ENCODE results near the gene TTLL5.

DNA sequence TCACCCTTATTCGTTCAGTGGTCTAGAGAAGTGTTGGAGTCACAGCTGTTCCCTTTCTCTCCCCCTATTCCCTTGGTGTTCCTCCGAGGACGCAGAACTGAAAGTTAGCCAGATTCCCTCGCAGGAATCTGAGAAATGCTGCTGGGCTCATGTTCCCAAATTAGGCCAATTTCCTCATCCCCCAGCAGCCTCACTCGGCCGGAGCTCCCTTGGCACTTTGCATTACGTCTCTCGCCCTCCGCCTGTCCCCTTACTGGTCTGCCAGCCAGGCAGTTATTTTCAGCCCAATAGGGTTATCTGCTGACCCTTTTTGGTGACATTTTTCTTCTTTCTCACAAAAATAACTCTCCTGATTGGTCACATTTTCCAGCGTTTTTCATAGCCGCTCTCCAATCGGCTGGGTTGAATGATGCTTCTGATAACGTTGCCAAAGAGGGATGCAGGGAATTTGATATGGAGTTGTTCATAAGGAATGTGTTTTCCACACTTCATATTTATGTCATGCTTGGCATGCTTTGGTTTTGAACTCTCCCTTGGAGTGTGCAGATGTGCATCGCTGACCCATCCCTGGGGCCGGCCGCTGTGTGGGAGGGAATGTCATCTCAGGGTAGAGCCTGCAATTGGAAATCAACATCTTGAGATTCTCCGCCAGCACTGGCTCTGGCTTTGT, 334.5 kb downstream of the TTLL5 start:
- no peak for TF ChIP-seq IRF2 (CRISPR knock-in tag; IDR thresholded peaks at IDR 0.05)
- TF ChIP-seq GTF2A2 (tag; IDR thresholded peaks at IDR 0.05): no peak
- no peak for TF ChIP-seq MXI1 (IDR thresholded peaks at IDR 0.05; ENCODE audit: low read depth, low read length)
- TF ChIP-seq TAF1 (IDR thresholded peaks at IDR 0.05; ENCODE audit: control insufficient read depth, extremely low read depth, insufficient read depth, low read length, severe bottlenecking): no peak
- no peak for TF ChIP-seq ZNF121 (CRISPR knock-in tag; conservative IDR thresholded peaks at IDR 0.05)
- TF ChIP-seq, protein P1, sequence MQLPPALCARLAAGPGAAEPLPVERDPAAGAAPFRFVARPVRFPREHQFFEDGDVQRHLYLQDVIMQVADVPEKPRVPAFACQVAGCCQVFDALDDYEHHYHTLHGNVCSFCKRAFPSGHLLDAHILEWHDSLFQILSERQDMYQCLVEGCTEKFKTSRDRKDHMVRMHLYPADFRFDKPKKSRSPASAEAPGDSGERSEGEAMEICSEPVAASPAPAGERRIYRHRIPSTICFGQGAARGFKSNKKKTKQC (CRISPR knock-in tag; IDR thresholded peaks at IDR 0.05): no peak
- no peak for TF ChIP-seq TOE1 (IDR thresholded peaks at IDR 0.05; ENCODE audit: borderline replicate concordance)
- TF ChIP-seq TOE1 (CRISPR knock-in tag; IDR thresholded peaks at IDR 0.05; ENCODE audit: borderline replicate concordance, low read depth): no peak
- TF ChIP-seq, protein P2, sequence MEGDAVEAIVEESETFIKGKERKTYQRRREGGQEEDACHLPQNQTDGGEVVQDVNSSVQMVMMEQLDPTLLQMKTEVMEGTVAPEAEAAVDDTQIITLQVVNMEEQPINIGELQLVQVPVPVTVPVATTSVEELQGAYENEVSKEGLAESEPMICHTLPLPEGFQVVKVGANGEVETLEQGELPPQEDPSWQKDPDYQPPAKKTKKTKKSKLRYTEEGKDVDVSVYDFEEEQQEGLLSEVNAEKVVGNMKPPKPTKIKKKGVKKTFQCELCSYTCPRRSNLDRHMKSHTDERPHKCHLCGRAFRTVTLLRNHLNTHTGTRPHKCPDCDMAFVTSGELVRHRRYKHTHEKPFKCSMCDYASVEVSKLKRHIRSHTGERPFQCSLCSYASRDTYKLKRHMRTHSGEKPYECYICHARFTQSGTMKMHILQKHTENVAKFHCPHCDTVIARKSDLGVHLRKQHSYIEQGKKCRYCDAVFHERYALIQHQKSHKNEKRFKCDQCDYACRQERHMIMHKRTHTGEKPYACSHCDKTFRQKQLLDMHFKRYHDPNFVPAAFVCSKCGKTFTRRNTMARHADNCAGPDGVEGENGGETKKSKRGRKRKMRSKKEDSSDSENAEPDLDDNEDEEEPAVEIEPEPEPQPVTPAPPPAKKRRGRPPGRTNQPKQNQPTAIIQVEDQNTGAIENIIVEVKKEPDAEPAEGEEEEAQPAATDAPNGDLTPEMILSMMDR (IDR thresholded peaks at IDR 0.05 in 2 of 3, conservative IDR thresholded peaks at IDR 0.05 in 1 of 3; ENCODE audit: insufficient read depth in 2 of 3, low read depth in 1 of 3, low read length in 3 of 3): no peak
- TF ChIP-seq, protein P3, sequence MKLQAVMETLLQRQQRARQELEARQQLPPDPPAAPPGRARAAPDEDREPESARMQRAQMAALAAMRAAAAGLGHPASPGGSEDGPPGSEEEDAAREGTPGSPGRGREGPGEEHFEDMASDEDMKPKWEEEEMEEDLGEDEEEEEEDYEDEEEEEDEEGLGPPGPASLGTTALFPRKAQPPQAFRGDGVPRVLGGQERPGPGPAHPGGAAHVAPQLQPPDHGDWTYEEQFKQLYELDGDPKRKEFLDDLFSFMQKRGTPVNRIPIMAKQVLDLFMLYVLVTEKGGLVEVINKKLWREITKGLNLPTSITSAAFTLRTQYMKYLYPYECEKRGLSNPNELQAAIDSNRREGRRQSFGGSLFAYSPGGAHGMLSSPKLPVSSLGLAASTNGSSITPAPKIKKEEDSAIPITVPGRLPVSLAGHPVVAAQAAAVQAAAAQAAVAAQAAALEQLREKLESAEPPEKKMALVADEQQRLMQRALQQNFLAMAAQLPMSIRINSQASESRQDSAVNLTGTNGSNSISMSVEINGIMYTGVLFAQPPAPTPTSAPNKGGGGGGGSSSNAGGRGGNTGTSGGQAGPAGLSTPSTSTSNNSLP (IDR thresholded peaks at IDR 0.05; ENCODE audit: borderline replicate concordance, low read depth, low read length): no peak
- TF ChIP-seq, protein P4, sequence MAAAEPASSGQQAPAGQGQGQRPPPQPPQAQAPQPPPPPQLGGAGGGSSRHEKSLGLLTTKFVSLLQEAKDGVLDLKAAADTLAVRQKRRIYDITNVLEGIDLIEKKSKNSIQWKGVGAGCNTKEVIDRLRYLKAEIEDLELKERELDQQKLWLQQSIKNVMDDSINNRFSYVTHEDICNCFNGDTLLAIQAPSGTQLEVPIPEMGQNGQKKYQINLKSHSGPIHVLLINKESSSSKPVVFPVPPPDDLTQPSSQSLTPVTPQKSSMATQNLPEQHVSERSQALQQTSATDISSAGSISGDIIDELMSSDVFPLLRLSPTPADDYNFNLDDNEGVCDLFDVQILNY (CRISPR knock-in tag; IDR thresholded peaks at IDR 0.05): no peak
- no peak for TF ChIP-seq PML (IDR thresholded peaks at IDR 0.05; ENCODE audit: low read length)
- TF ChIP-seq GTF2F1 (IDR thresholded peaks at IDR 0.05; ENCODE audit: low read depth, low read length): no peak
- TF ChIP-seq RBM39 (optimal IDR thresholded peaks at IDR 0.05; ENCODE audit: low read depth, low read length): no peak
- TF ChIP-seq CXXC5 (CRISPR knock-in tag; IDR thresholded peaks at IDR 0.05): no peak
